IMR-90 (cell line): Measurements from ENCODE around the gene ATG101. TPM values are rescaled to one million over a fixed set of nuclear protein-coding genes. Genes with fewer than 3 reads are reported as not detected.

Experiments
- ATAC-seq: fragments of 200-7000 bp; cut with Tn5 transposase; 2 replicates; pipeline ENCODE4 v1.9.1; 2020; ENCODE audit warnings: low read depth, mild to moderate bottlenecking, moderate library complexity
- BruUV-seq: library from RNA; stranded (reverse); fragments of 400-500 nt; replicated peaks from 2 replicates; lab custom pipeline; 2021; lab: Mats Ljungman, UMichigan
- CTCF ChIA-PET: fragments of 300-600 bp; formaldehyde crosslinking; extraction: SDS; loops from one replicate; lab custom pipeline; 2021; ENCODE audit warnings: antibody characterized with exemption; lab: Yijun Ruan, JAX
- POLR2A ChIA-PET: fragments of 300-600 bp; sonication (Branson Sonifier 250); formaldehyde crosslinking; loops from one replicate; lab custom pipeline; 2022; ENCODE audit warnings: antibody characterized with exemption; ENCODE audit not compliant: unreplicated experiment; lab: Charles Lee
- DNase-seq: peaks from one replicate; pipeline ENCODE4 v3.0.0; 2013
- H2AFZ ChIP-seq: replicated peaks from 2 replicates; pipeline ENCODE3; 2013; ENCODE audit warnings: low read length, mild to moderate bottlenecking; ENCODE audit not compliant: poor library complexity
- H2AK5ac ChIP-seq: 2 replicates; pipeline ENCODE4 v1.6.1; 2013; ENCODE audit warnings: low read depth, low read length, inconsistent platforms
- H2AK9ac ChIP-seq: replicated peaks from 2 replicates; pipeline ENCODE3; 2013; ENCODE audit warnings: mild to moderate bottlenecking, low read depth, low read length, moderate library complexity; ENCODE audit not compliant: poor library complexity
- H2BK120ac ChIP-seq: 2 replicates; pipeline ENCODE4 v1.6.1; 2013; ENCODE audit warnings: low read depth, low read length, inconsistent platforms
- H2BK15ac ChIP-seq: 3 replicates; pipeline ENCODE4 v1.6.1; 2013; ENCODE audit warnings: low read depth, low read length, inconsistent platforms
- H2BK20ac ChIP-seq: 2 replicates; pipeline ENCODE4 v1.6.1; 2013; ENCODE audit warnings: low read depth, mild to moderate bottlenecking, inconsistent platforms, low read length, moderate library complexity
- H2BK5ac ChIP-seq: 2 replicates; pipeline ENCODE4 v1.6.1; 2013; ENCODE audit warnings: mild to moderate bottlenecking, low read depth, low read length, inconsistent platforms; ENCODE audit not compliant: poor library complexity, severe bottlenecking
- H3K14ac ChIP-seq: replicated peaks from 2 replicates; pipeline ENCODE4 v1.6.1; 2013; ENCODE audit warnings: low read depth, low read length, inconsistent platforms
- H3K18ac ChIP-seq: 2 replicates; pipeline ENCODE4 v1.6.1; 2013; ENCODE audit warnings: low read depth, low read length, control low read depth
- H3K23ac ChIP-seq: 2 replicates; pipeline ENCODE4 v1.6.1; 2013; ENCODE audit warnings: low read depth, low read length, inconsistent platforms
- H3K27ac ChIP-seq: 2 replicates; pipeline ENCODE4 v1.5.1; 2013; ENCODE audit warnings: mild to moderate bottlenecking, control low read depth, low read length; ENCODE audit not compliant: insufficient read depth
- H3K27me3 ChIP-seq: 2 replicates; pipeline ENCODE4 v1.6.1; 2013; ENCODE audit warnings: low read length; ENCODE audit not compliant: control insufficient read depth, insufficient read depth
- H3K36me3 ChIP-seq: 2 replicates; pipeline ENCODE4 v1.6.1; 2013; ENCODE audit warnings: low read length, mixed read lengths; ENCODE audit not compliant: control insufficient read depth, insufficient read depth
- H3K4ac ChIP-seq: 2 replicates; pipeline ENCODE4 v1.6.1; 2013; ENCODE audit warnings: low read depth, low read length, inconsistent platforms
- H3K4me1 ChIP-seq: 2 replicates; pipeline ENCODE4 v1.6.1; 2013; ENCODE audit warnings: low read length, mixed read lengths; ENCODE audit not compliant: control insufficient read depth, insufficient read depth
- H3K4me2 ChIP-seq: 2 replicates; pipeline ENCODE4 v1.6.1; 2013; ENCODE audit warnings: low read depth, mild to moderate bottlenecking, control low read depth, low read length, moderate library complexity
- H3K4me3 ChIP-seq: 2 replicates; pipeline ENCODE4 v1.5.1; 2013; ENCODE audit warnings: low read depth, mild to moderate bottlenecking, control low read depth, low read length, moderate library complexity; ENCODE audit not compliant: insufficient read depth
- H3K56ac ChIP-seq: 2 replicates; pipeline ENCODE4 v1.6.1; 2013; ENCODE audit warnings: low read length, inconsistent platforms; ENCODE audit not compliant: insufficient read depth; ENCODE audit errors: extremely low read depth
- H3K79me1 ChIP-seq, 2 experiments: 2 replicates each; pipeline ENCODE4 v1.6.1; 2013; ENCODE audit warnings: low read length in 2 of 2, inconsistent platforms in 1 of 2, low read depth in 1 of 2
- H3K9ac ChIP-seq: 2 replicates; pipeline ENCODE4 v1.6.1; 2013; ENCODE audit warnings: low read depth, low read length, control low read depth
- H3K9me1 ChIP-seq: 2 replicates; pipeline ENCODE4 v1.6.1; 2013; ENCODE audit warnings: low read length, inconsistent platforms; ENCODE audit not compliant: insufficient read depth
- H3K9me3 ChIP-seq: 2 replicates; pipeline ENCODE4 v1.6.1; 2013; ENCODE audit warnings: low read length; ENCODE audit not compliant: control insufficient read depth, insufficient read depth
- H4K20me1 ChIP-seq: 2 replicates; pipeline ENCODE4 v1.6.1; 2013; ENCODE audit warnings: low read length, inconsistent platforms; ENCODE audit not compliant: insufficient read depth
- H4K5ac ChIP-seq: 2 replicates; pipeline ENCODE4 v1.6.1; 2013; ENCODE audit warnings: mild to moderate bottlenecking, low read depth, low read length, control low read depth
- H4K8ac ChIP-seq, 2 experiments: 2 replicates each; pipeline ENCODE4 v1.6.1; 2013; ENCODE audit warnings: low read depth in 2 of 2, low read length in 2 of 2, control low read depth in 1 of 2, inconsistent platforms in 1 of 2
- H4K91ac ChIP-seq: 2 replicates; pipeline ENCODE4 v1.6.1; 2013; ENCODE audit warnings: low read depth, low read length, inconsistent platforms; ENCODE audit not compliant: insufficient read depth
- BHLHE40 ChIP-seq: fragments of 150-350 bp; IDR thresholded peaks from 2 replicates; pipeline ENCODE4 v1.6.1; 2016; ENCODE audit warnings: mild to moderate bottlenecking, low read depth, low read length
- CEBPB ChIP-seq: IDR thresholded peaks from 2 replicates; pipeline ENCODE4 v1.6.1; 2012; ENCODE audit warnings: low read depth, low read length, improper control_type of control experiment
- CTCF ChIP-seq: conservative IDR thresholded peaks from 2 replicates; pipeline ENCODE4 v1.5.1; 2012; ENCODE audit warnings: mild to moderate bottlenecking, low read depth, low read length, improper control_type of control experiment
- ELK1 ChIP-seq: fragments of 150-350 bp; IDR thresholded peaks from 2 replicates; pipeline ENCODE4 v1.6.1; 2016; ENCODE audit warnings: low read depth, mild to moderate bottlenecking, low read length, moderate library complexity, borderline replicate concordance
- FOS ChIP-seq: fragments of 150-350 bp; IDR thresholded peaks from 2 replicates; pipeline ENCODE4 v1.6.1; 2016; ENCODE audit warnings: low read depth, low read length
- MAFK ChIP-seq: IDR thresholded peaks from 2 replicates; pipeline ENCODE4 v1.6.1; 2012; ENCODE audit warnings: low read depth, low read length, improper control_type of control experiment
- MAZ ChIP-seq: IDR thresholded peaks from 2 replicates; pipeline ENCODE4 v1.6.1; 2012; ENCODE audit warnings: low read depth, mild to moderate bottlenecking, low read length, improper control_type of control experiment, moderate library complexity, borderline replicate concordance
- MXI1 ChIP-seq: IDR thresholded peaks from 2 replicates; pipeline ENCODE4 v1.6.1; 2012; ENCODE audit warnings: low read depth, mild to moderate bottlenecking, low read length, moderate library complexity, borderline replicate concordance
- NFE2L2 ChIP-seq: fragments of 150-350 bp; IDR thresholded peaks from 2 replicates; pipeline ENCODE4 v1.6.1; 2016; ENCODE audit warnings: low read depth, mild to moderate bottlenecking, low read length
- POLR2A ChIP-seq: IDR thresholded peaks from 2 replicates; pipeline ENCODE4 v1.6.1; 2012; ENCODE audit warnings: mild to moderate bottlenecking, low read depth, low read length
- RAD21 ChIP-seq: IDR thresholded peaks from 2 replicates; pipeline ENCODE4 v1.6.1; 2012; ENCODE audit warnings: low read length, improper control_type of control experiment
- RCOR1 ChIP-seq: IDR thresholded peaks from 2 replicates; pipeline ENCODE4 v1.6.1; 2012; ENCODE audit warnings: mild to moderate bottlenecking, low read length, improper control_type of control experiment; ENCODE audit not compliant: insufficient replicate concordance
- SMC3 ChIP-seq: fragments of 150-350 bp; IDR thresholded peaks from 2 replicates; pipeline ENCODE4 v1.6.1; 2016; ENCODE audit warnings: low read depth, mild to moderate bottlenecking, antibody characterized with exemption, low read length, moderate library complexity
- WGBS, 2 experiments: methylation state at CpG; one replicate each; pipeline versions ENCODE4 v1.1.5 to v1.1.7; 2013; ENCODE audit warnings: missing lambda C conversion rate in 2 of 2; ENCODE audit not compliant: insufficient read length in 1 of 2; ENCODE audit errors: extremely low coverage in 2 of 2; 5-methylcytosine and 5-hydroxymethylcytosine counted together
- dilution Hi-C: fragments of 300-500 bp; cut with HindIII; formaldehyde crosslinking; loops from one replicate; pipeline ENCODE4 v1.14.3; 2018; ENCODE audit warnings: low sequenced_read_pairs; ENCODE audit not compliant: unreplicated experiment
- in situ Hi-C: fragments of 300-500 bp; cut with MboI; formaldehyde crosslinking; loops from 3 replicates; pipeline ENCODE4 v1.14.3; 2019; ENCODE audit warnings: low sequenced_read_pairs, inconsistent platforms, mixed read lengths
- intact Hi-C: fragments of 100-400 bp; cut with micrococcal nuclease; formaldehyde crosslinking; loops from 2 replicates; pipeline ENCODE4 v1.10.0; 2022
- polyA plus RNA-seq, 3 experiments: library from polyadenylated mRNA; depleted of rRNA; stranded (reverse); fragments of >200 nt; gene quantifications; 2 replicates each; pipeline ENCODE4 v1.2.3, GENCODE V29; 2012; ENCODE audit warnings: low replicate concordance in 1 of 3
- total RNA-seq: library from RNA; depleted of rRNA; stranded (reverse); fragments of >200 nt; gene quantifications from 2 replicates; pipeline ENCODE4 v1.2.3, GENCODE V29; 2012

The ATG101 gene
- total and polyA plus RNA-seq, 2 of the 4 experiments (the other 2 are of a cell fraction) = 93.9 to 167 TPM

- DNase-seq (no peak), ATAC-seq (no peak)
- intact Hi-C loops = no loop called here
- Histone ChIP-seq H4K20me1 (peaks cover 34% of the 10 kb centered on the region), H3K4me2 (no peak overlapping the region), H4K8ac (no peak overlapping the region), H2BK5ac (no peak overlapping the region), H2AK9ac (no peak overlapping the region), H3K56ac (no peak overlapping the region), H3K36me3 (peaks cover 5% of the 10 kb centered on the region), H3K14ac (no peak overlapping the region), H3K79me1 (peaks cover 0 to 74% of the 10 kb centered on the region in 2 experiments; a peak in 2 of 4 replicates), H3K4ac (no peak overlapping the region), H2BK120ac (no peak overlapping the region), H2AK5ac (peak overlapping the region; percentile 88), H3K4me3 (no peak overlapping the region), H2AFZ (no peak overlapping the region), H3K9me1 (peaks cover 14% of the 10 kb centered on the region; the same call in 1 of the 2 replicates), H2BK15ac (no peak overlapping the region), H2BK20ac (no peak overlapping the region), H3K9me3 (no peaks in the 10 kb centered on the region), H3K9ac (no peak overlapping the region), H3K18ac (no peak overlapping the region), H3K4me1 (peaks cover 18% of the 10 kb centered on the region), H3K27me3 (no peaks in the 10 kb centered on the region), H3K23ac (no peak overlapping the region), H3K27ac (no peak overlapping the region), H4K5ac (no peak overlapping the region), H4K91ac (no peak overlapping the region)
- POLR2A ChIA-PET = no interaction called here
- dilution Hi-C loops = no loop called here
- in situ Hi-C loops = no loop called here
- CTCF ChIA-PET = no interaction called here
- 94% methylated on average over 4 of the region's 5 CpGs; no CpG with 5 or more reads in 1 of the 2 experiments for WGBS, 2 experiments
- TF ChIP-seq SMC3 (no peak), NFE2L2 (no peak), ELK1 (no peak), RAD21 (no peak), BHLHE40 (no peak), RCOR1 (no peak), CTCF (no peak), MAFK (no peak), FOS (no peak), CEBPB (no peak), MXI1 (no peak), POLR2A (no peak), MAZ (no peak)
- BruUV-seq = no TSS peak
Observed at GRCh38 chr12:52049688-52050087, 20.1 kb upstream of the ATG101 start.
